ENCODE data around the gene HOXB9. TPM values are rescaled to one million over a fixed set of nuclear protein-coding genes. Genes with fewer than 3 reads are reported as not detected.
A peak's percentile ranks its signal among the peaks of the same experiment; 100 is the strongest.

HOXB9 gene
- total RNA-seq, 1 experiment from 2014 or later: 0.24 TPM

GRCh38 chr17:48594538-48595277 is 31.4 kb downstream of the HOXB9 start:
- Mint-ChIP-seq H3K36me3 (peaks cover 2% of the 10 kb centered on the region; the same call in 1 of the 2 replicates), H3K27me3 (ENCODE audit: low read depth) (peaks cover 100% of the 10 kb centered on the region; the same call in 1 of the 2 replicates), H3K9me3 (no peaks in the 10 kb centered on the region), H3K4me1 (peaks cover 54% of the 10 kb centered on the region), H3K4me3 (peak overlapping the region; percentile 50; the same call in 1 of the 2 replicates), H3K27ac (no peak overlapping the region)
- ChIA-PET POLR2A (no interaction called here), CTCF (interaction anchor here (0.7 to 2.4 kb wide), 5 partner anchors 12 to 286 kb away, joined by 3 to 11 read pairs (median 5); no protein-coding TSS in a partner anchor)
- TF ChIP-seq FOXP4 (CRISPR knock-in tag; IDR thresholded peaks at IDR 0.05) (no peak), ZNF281 (CRISPR knock-in tag; IDR thresholded peaks at IDR 0.05) (no peak), NR2C2 (CRISPR knock-in tag; IDR thresholded peaks at IDR 0.05) (no peak), JUN (CRISPR knock-in tag; IDR thresholded peaks at IDR 0.05) (no peak), CREB1 (CRISPR knock-in tag; IDR thresholded peaks at IDR 0.05) (no peak), ZNF671 (CRISPR knock-in tag; IDR thresholded peaks at IDR 0.05) (no peak), MXD4 (CRISPR knock-in tag; IDR thresholded peaks at IDR 0.05; ENCODE audit: borderline replicate concordance) (no peak), SMAD4 (CRISPR knock-in tag; IDR thresholded peaks at IDR 0.05) (no peak), ATF1 (CRISPR knock-in tag; IDR thresholded peaks at IDR 0.05) (no peak), PREB (CRISPR knock-in tag; IDR thresholded peaks at IDR 0.05; ENCODE audit: borderline replicate concordance) (no peak), SOX15 (CRISPR knock-in tag; IDR thresholded peaks at IDR 0.05) (no peak), FOXJ3 (CRISPR knock-in tag; IDR thresholded peaks at IDR 0.05; ENCODE audit: borderline replicate concordance) (no peak), GABPB1 (CRISPR knock-in tag; IDR thresholded peaks at IDR 0.05) (no peak), NR1H2 (CRISPR knock-in tag; IDR thresholded peaks at IDR 0.05) (no peak), OVOL2 (CRISPR knock-in tag; IDR thresholded peaks at IDR 0.05; ENCODE audit: borderline replicate concordance) (no peak)
- TF ChIP-seq, protein P1, sequence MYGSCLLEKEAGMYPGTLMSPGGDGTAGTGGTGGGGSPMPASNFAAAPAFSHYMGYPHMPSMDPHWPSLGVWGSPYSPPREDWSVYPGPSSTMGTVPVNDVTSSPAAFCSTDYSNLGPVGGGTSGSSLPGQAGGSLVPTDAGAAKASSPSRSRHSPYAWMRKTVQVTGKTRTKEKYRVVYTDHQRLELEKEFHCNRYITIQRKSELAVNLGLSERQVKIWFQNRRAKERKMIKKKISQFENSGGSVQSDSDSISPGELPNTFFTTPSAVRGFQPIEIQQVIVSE (CRISPR knock-in tag; IDR thresholded peaks at IDR 0.05; ENCODE audit: borderline replicate concordance): no peak
- TF ChIP-seq, protein P2, sequence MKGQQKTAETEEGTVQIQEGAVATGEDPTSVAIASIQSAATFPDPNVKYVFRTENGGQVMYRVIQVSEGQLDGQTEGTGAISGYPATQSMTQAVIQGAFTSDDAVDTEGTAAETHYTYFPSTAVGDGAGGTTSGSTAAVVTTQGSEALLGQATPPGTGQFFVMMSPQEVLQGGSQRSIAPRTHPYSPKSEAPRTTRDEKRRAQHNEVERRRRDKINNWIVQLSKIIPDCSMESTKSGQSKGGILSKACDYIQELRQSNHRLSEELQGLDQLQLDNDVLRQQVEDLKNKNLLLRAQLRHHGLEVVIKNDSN (CRISPR knock-in tag; IDR thresholded peaks at IDR 0.05): no peak
- TF ChIP-seq, protein P3, sequence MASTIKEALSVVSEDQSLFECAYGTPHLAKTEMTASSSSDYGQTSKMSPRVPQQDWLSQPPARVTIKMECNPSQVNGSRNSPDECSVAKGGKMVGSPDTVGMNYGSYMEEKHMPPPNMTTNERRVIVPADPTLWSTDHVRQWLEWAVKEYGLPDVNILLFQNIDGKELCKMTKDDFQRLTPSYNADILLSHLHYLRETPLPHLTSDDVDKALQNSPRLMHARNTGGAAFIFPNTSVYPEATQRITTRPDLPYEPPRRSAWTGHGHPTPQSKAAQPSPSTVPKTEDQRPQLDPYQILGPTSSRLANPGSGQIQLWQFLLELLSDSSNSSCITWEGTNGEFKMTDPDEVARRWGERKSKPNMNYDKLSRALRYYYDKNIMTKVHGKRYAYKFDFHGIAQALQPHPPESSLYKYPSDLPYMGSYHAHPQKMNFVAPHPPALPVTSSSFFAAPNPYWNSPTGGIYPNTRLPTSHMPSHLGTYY (CRISPR knock-in tag; IDR thresholded peaks at IDR 0.05): no peak
- ATAC-seq (no peak), DNase-seq (ENCODE audit: low spot score) (no peak)

Measured in WTC11 (cell line).